ENCODE data around the gene C12orf60. TPM values are rescaled to one million over a fixed set of nuclear protein-coding genes. Genes with fewer than 3 reads are reported as not detected.

Gene C12orf60
- total RNA-seq, 1 experiment from 2014 or later = 3.5 TPM

GRCh38 chr12:14843425-14843887, 40.0 kb downstream of the C12orf60 start, which contains the start of gene ART4 (continued):
- TF ChIP-seq, protein P1, sequence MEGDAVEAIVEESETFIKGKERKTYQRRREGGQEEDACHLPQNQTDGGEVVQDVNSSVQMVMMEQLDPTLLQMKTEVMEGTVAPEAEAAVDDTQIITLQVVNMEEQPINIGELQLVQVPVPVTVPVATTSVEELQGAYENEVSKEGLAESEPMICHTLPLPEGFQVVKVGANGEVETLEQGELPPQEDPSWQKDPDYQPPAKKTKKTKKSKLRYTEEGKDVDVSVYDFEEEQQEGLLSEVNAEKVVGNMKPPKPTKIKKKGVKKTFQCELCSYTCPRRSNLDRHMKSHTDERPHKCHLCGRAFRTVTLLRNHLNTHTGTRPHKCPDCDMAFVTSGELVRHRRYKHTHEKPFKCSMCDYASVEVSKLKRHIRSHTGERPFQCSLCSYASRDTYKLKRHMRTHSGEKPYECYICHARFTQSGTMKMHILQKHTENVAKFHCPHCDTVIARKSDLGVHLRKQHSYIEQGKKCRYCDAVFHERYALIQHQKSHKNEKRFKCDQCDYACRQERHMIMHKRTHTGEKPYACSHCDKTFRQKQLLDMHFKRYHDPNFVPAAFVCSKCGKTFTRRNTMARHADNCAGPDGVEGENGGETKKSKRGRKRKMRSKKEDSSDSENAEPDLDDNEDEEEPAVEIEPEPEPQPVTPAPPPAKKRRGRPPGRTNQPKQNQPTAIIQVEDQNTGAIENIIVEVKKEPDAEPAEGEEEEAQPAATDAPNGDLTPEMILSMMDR (IDR thresholded peaks at IDR 0.05 in 2 of 3, conservative IDR thresholded peaks at IDR 0.05 in 1 of 3; ENCODE audit: borderline replicate concordance in 1 of 3, insufficient read depth in 1 of 3, low read depth in 2 of 3, low read length in 2 of 3) = no peak
- no peak for TF ChIP-seq SRF (IDR thresholded peaks at IDR 0.05; ENCODE audit: low read depth)

DNA sequence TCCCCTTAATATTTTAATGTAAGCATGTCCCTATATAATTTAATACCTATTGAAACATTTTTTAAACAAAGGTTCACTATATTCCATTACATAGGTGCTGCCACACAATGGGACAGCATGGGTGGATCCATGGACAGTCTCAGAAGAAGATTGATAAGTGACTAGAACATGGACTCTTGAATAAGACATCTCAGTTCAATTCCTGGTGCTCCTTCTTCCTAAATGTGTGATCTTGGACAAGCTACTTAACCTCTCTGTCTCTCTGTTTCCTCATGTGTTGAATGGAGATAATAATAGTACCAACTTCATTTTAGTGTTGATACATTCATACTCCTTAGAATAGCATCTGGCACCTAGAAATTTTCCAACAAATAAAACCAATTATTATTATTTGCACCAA, 40.9 kb downstream of the C12orf60 start:
- Histone ChIP-seq H3K36me3 (ENCODE audit: control insufficient read depth in 1 of 2, insufficient read depth in 2 of 2, low read length in 2 of 2) (no peaks in the 10 kb centered on the region), H3K4me2 (ENCODE audit: low read length) (no peak overlapping the region), H2AFZ (ENCODE audit: low read depth, low read length, poor library complexity, severe bottlenecking) (no peak overlapping the region), H3K27me3 (ENCODE audit: insufficient read depth, low read length) (no peaks in the 10 kb centered on the region), H3K4me3 (replicated peaks in 1 of 2; ENCODE audit: low read depth in 1 of 2, low read length in 2 of 2) (no peak overlapping the region), H3K79me2 (ENCODE audit: insufficient read depth, low read length) (no peaks in the 10 kb centered on the region), H3K9me3 (ENCODE audit: control insufficient read depth in 1 of 2, insufficient read depth in 1 of 2, low read depth in 1 of 2, low read length in 2 of 2) (no peaks in the 10 kb centered on the region), H4K20me1 (ENCODE audit: insufficient read depth) (no peaks in the 10 kb centered on the region), H3K27ac (ENCODE audit: low read depth, low read length) (no peak overlapping the region), H3K9me2 (ENCODE audit: insufficient read depth) (no peaks in the 10 kb centered on the region), H3K9ac (ENCODE audit: low read length) (no peak overlapping the region), H3K4me1 (ENCODE audit: control insufficient read depth in 1 of 2, insufficient read depth in 2 of 2, low read length in 2 of 2) (peaks cover 0 to 10% of the 10 kb centered on the region in 2 experiments; a peak in 2 of 4 replicates)
- intact Hi-C loops (cut with micrococcal nuclease) = loop anchor here (2.0 to 10.0 kb wide), 3 partner anchors 214 to 680 kb away; partner anchors contain the start of gene RERG
- ChIA-PET CTCF (interaction anchor here (3.0 kb wide), 1 partner anchor 151 kb away, joined by 24 read pairs; no protein-coding TSS in a partner anchor), RAD21 (ENCODE audit: low non-redundant PET in 1 of 2, low total read pairs in 2 of 2, uncharacterized antibody in 2 of 2, unreplicated experiment in 2 of 2) (no interaction called here), POLR2A (no interaction called here)
- TF ChIP-seq ZBTB33 (IDR thresholded peaks at IDR 0.05; ENCODE audit: extremely low read depth, insufficient replicate concordance, low read length) (no peak), EGR1 (IDR thresholded peaks at IDR 0.05; ENCODE audit: low read depth) (no peak), EZH2phosphoT487 (IDR thresholded peaks at IDR 0.05; ENCODE audit: borderline replicate concordance) (no peak), JUND (IDR thresholded peaks at IDR 0.05) (no peak), SP1 (IDR thresholded peaks at IDR 0.05; ENCODE audit: low read depth) (no peak), FOSL1 (IDR thresholded peaks at IDR 0.05; ENCODE audit: low read depth) (no peak), ELF1 (IDR thresholded peaks at IDR 0.05; ENCODE audit: borderline replicate concordance, low read depth) (no peak), ZFX (IDR thresholded peaks at IDR 0.05) (no peak)
- TF ChIP-seq, protein P1 (IDR thresholded peaks at IDR 0.05 in 2 of 3, conservative IDR thresholded peaks at IDR 0.05 in 1 of 3; ENCODE audit: borderline replicate concordance in 1 of 3, insufficient read depth in 1 of 3, low read depth in 2 of 3, low read length in 2 of 3) = no peak
- DNase-seq (ENCODE audit: low read depth, low spot score) (no peak), ATAC-seq (no peak)
- no TSS peak for BruUV-seq (replicated peaks)
